RWPE1 (cell line): ENCODE measurements around the gene RRP7A.

Experiments used
- CTCF ChIA-PET: fragments of 350-600 bp; sonication (Branson Sonifier 250); formaldehyde crosslinking; extraction: SDS; loops from one replicate; lab custom pipeline; 2021; lab: Yijun Ruan, JAX
- POLR2A ChIA-PET: fragments of 400-600 bp; formaldehyde crosslinking; extraction: SDS; loops from one replicate; lab custom pipeline; 2020; ENCODE audit warnings: antibody characterized with exemption; ENCODE audit not compliant: low non-redundant PET; lab: Yijun Ruan, JAX
- DNase-seq: peaks from one replicate; pipeline ENCODE4 v3.0.0; 2012; ENCODE audit warnings: low spot score
- H3K27ac ChIP-seq: fragments of 450-650 bp; 2 replicates; pipeline ENCODE4 v1.5.1; 2017
- TF ChIP-seq, protein P1 (sequence below): fragments of 450-650 bp; conservative IDR thresholded peaks from 2 replicates; pipeline ENCODE4 v1.5.1; 2017; ENCODE audit warnings: low read depth, mild to moderate bottlenecking

RRP7A gene

DNA sequence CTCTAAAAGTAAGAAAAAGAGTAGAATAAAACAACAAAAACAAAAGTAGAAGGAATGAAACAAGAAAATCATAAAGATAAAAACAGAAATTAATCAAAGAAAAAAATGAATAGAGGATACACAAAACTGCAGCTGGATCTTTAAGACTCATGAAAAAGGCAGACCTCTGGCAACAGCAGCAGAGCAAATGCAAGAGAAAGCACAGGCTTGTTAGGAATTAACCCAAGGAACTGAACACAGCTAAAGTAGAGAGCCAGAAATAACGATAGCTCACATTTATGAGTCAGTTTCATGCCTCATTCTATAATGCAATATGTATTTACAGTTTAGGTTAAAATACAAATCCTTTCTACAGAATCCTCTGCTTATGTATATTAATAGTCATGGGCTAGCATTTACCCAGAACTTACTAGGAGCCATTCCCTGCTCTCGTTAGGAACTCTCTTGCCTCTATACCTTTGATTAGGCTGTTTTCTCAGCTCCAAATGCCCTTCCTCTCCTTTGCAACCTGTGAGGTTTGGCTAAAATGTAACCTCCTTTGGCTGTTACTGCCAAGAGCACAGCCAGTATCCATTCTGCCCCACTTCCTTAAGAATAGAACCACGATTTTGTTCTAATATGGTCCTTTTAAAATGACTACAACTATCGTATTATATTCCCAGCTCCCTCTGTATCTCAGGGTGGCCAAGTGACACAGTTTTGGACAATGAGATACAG is 49.1 kb downstream of the RRP7A start:
- no peak for DNase-seq
- POLR2A ChIA-PET: interaction anchor here (0.7 kb wide), 1 partner anchor 18 kb away, joined by 4 read pairs; no protein-coding TSS in a partner anchor
- CTCF ChIA-PET: interaction anchor here (0.9 kb wide), 1 partner anchor 27 kb away, joined by 4 read pairs; no protein-coding TSS in a partner anchor
- TF ChIP-seq, protein P1, sequence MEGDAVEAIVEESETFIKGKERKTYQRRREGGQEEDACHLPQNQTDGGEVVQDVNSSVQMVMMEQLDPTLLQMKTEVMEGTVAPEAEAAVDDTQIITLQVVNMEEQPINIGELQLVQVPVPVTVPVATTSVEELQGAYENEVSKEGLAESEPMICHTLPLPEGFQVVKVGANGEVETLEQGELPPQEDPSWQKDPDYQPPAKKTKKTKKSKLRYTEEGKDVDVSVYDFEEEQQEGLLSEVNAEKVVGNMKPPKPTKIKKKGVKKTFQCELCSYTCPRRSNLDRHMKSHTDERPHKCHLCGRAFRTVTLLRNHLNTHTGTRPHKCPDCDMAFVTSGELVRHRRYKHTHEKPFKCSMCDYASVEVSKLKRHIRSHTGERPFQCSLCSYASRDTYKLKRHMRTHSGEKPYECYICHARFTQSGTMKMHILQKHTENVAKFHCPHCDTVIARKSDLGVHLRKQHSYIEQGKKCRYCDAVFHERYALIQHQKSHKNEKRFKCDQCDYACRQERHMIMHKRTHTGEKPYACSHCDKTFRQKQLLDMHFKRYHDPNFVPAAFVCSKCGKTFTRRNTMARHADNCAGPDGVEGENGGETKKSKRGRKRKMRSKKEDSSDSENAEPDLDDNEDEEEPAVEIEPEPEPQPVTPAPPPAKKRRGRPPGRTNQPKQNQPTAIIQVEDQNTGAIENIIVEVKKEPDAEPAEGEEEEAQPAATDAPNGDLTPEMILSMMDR: no peak
- no peak overlapping the region for H3K27ac ChIP-seq

DNA sequence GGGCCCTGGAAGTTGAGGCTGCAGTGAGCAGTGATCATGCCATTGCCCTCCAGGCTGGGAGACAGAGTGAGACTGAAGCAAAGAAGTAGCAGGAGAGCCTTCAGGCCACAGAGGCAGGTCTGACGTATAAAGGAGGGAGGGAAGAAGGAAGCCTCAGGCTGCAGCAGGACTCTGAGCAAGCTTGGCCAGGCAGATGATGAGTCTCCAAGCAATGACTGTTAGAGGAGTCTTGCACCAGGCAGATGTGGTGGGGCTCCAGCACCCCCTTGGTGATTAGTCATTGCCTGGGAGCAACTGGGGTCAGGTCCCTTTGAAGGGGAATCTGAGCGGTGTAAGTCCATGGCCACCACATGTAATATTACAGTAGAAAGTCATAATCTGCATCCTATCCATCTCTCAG is 50.8 kb downstream of the RRP7A start:
- H3K27ac ChIP-seq: no peak overlapping the region
- no peak for DNase-seq
- TF ChIP-seq, protein P1: no peak
- ChIA-PET POLR2A (no interaction called here), CTCF (no interaction called here)

DNA sequence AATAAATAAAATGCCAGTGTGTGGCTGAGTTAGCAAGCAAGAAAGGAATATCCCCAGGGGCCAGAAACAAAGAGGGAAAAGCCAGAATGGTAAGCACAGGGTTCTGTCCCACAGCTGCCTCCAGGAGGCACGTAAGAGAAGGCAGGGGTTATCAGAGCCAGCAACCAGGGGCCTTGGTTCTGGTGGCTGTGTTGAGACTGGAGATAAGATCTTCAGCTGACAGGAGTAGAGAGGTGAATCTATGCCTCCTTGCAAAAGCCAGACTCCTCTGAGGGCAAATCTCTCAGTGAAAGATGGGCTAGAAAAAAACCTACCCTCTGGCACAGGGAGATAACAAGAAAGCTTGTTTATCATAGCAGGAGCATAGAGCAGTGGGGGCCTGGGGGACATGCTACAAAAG is 57.6 kb downstream of the RRP7A start:
- POLR2A ChIA-PET: no interaction called here
- no peak for DNase-seq
- CTCF ChIA-PET: interaction anchor here (0.6 to 0.7 kb wide), 3 partner anchors 17 to 923 kb away, joined by 3 to 9 read pairs (median 4); no protein-coding TSS in a partner anchor
- no peak overlapping the region for H3K27ac ChIP-seq
- TF ChIP-seq, protein P1: no peak

DNA sequence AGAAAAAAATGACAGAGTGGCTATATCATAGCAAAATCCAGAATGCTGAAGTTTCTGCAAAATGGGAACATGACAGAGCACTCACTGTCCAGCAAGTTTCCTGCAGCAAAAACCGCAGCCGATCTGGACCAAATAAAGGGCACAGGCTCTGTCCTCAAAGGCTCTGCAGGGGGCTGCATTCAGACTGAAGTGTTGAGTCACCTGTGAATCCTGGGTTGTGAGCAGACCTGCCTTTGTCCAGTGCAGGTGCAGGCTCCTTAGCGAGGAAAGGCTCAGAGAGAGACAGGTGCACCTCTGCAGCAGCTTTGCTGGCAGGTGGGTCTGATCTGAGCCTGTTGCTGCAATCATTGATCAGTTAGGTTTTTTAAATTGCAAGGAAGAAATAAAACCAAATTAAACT is 58.1 kb downstream of the RRP7A start:
- POLR2A ChIA-PET: no interaction called here
- H3K27ac ChIP-seq: no peak overlapping the region
- CTCF ChIA-PET: interaction anchor here (0.6 kb wide), 1 partner anchor 923 kb away, joined by 4 read pairs; no protein-coding TSS in a partner anchor
- TF ChIP-seq, protein P1: no peak
- DNase-seq: no peak
